H9 (cell line): Measurements from ENCODE around the gene CCDC178. TPM values are rescaled to one million over a fixed set of nuclear protein-coding genes. Genes with fewer than 3 reads are reported as not detected.

Experiments used
- DNase-seq: peaks from one replicate; pipeline ENCODE4 v3.0.0-alpha.2; 2017
- H2AFZ ChIP-seq: one replicate; pipeline ENCODE4 v1.6.1; 2013; ENCODE audit warnings: mild to moderate bottlenecking, low read length, control low read depth, moderate library complexity
- H2AK5ac ChIP-seq: 2 replicates; pipeline ENCODE4 v1.6.1; 2013; ENCODE audit warnings: low read length, control low read depth, mixed read lengths; ENCODE audit not compliant: insufficient read length
- H2BK120ac ChIP-seq: one replicate; pipeline ENCODE4 v1.6.1; 2013; ENCODE audit warnings: low read depth, mild to moderate bottlenecking, low read length, control low read depth, inconsistent platforms; ENCODE audit not compliant: poor library complexity, severe bottlenecking
- H2BK12ac ChIP-seq: 2 replicates; pipeline ENCODE4 v1.6.1; 2013; ENCODE audit warnings: low read length, control low read depth, mixed read lengths, low read depth; ENCODE audit not compliant: insufficient read length
- H2BK15ac ChIP-seq: 2 replicates; pipeline ENCODE4 v1.6.1; 2013; ENCODE audit warnings: low read depth, low read length, control low read depth
- H2BK20ac ChIP-seq: one replicate; pipeline ENCODE4 v1.6.1; 2013; ENCODE audit warnings: low read depth, mild to moderate bottlenecking, low read length, control low read depth, inconsistent platforms; ENCODE audit not compliant: poor library complexity, severe bottlenecking
- H2BK5ac ChIP-seq: 2 replicates; pipeline ENCODE4 v1.6.1; 2013; ENCODE audit warnings: low read length, control low read depth, mixed read lengths; ENCODE audit not compliant: insufficient read length
- H3K14ac ChIP-seq: 2 replicates; pipeline ENCODE4 v1.6.1; 2013; ENCODE audit warnings: low read length, control low read depth; ENCODE audit not compliant: insufficient read depth
- H3K18ac ChIP-seq: 2 replicates; pipeline ENCODE4 v1.6.1; 2013; ENCODE audit warnings: low read depth, mild to moderate bottlenecking, mixed read lengths, low read length, control low read depth; ENCODE audit not compliant: insufficient read length
- H3K23ac ChIP-seq: 2 replicates; pipeline ENCODE4 v1.6.1; 2013; ENCODE audit warnings: low read length, control low read depth, mixed read lengths, low read depth; ENCODE audit not compliant: insufficient read length
- H3K23me2 ChIP-seq: 2 replicates; pipeline ENCODE4 v1.6.1; 2013; ENCODE audit warnings: low read depth, mild to moderate bottlenecking, mixed read lengths, low read length, control low read depth; ENCODE audit not compliant: insufficient read length, poor library complexity, severe bottlenecking
- H3K27ac ChIP-seq: 2 replicates; pipeline ENCODE4 v1.5.1; 2013; ENCODE audit warnings: low read length, control low read depth, mixed read lengths, low read depth; ENCODE audit not compliant: insufficient read length
- H3K27me3 ChIP-seq: 2 replicates; pipeline ENCODE4 v1.6.1; 2013; ENCODE audit warnings: low read length, control low read depth, inconsistent platforms; ENCODE audit not compliant: insufficient read depth
- H3K4ac ChIP-seq: 2 replicates; pipeline ENCODE4 v1.6.1; 2013; ENCODE audit warnings: low read depth, mild to moderate bottlenecking, control low read depth, inconsistent platforms, low read length, moderate library complexity
- H3K4me1 ChIP-seq: 2 replicates; pipeline ENCODE4 v1.6.1; 2013; ENCODE audit warnings: low read length, control low read depth, inconsistent platforms; ENCODE audit not compliant: insufficient read depth
- H3K4me2 ChIP-seq: 2 replicates; pipeline ENCODE4 v1.6.1; 2013; ENCODE audit warnings: low read length, control low read depth, mixed read lengths; ENCODE audit not compliant: insufficient read length, insufficient read depth
- H3K56ac ChIP-seq: 2 replicates; pipeline ENCODE4 v1.6.1; 2013; ENCODE audit warnings: low read depth, mild to moderate bottlenecking, mixed read lengths, low read length, control low read depth; ENCODE audit not compliant: insufficient read length
- H3K79me1 ChIP-seq: 2 replicates; pipeline ENCODE4 v1.6.1; 2013; ENCODE audit warnings: low read depth, mild to moderate bottlenecking, moderate library complexity, low read length, control low read depth, inconsistent platforms; ENCODE audit not compliant: insufficient read depth, poor library complexity, severe bottlenecking
- H3K79me2 ChIP-seq: 2 replicates; pipeline ENCODE4 v1.6.1; 2013; ENCODE audit warnings: low read length, control low read depth, inconsistent platforms; ENCODE audit not compliant: insufficient read depth
- H3K9ac ChIP-seq: 2 replicates; pipeline ENCODE4 v1.6.1; 2013; ENCODE audit warnings: low read length, control low read depth, mixed read lengths; ENCODE audit not compliant: insufficient read length; ENCODE audit errors: extremely low read depth
- H3K9me3 ChIP-seq: one replicate; pipeline ENCODE4 v1.6.1; 2013; ENCODE audit warnings: low read depth, low read length, inconsistent platforms; ENCODE audit not compliant: control insufficient read depth
- H3T11ph ChIP-seq: one replicate; pipeline ENCODE4 v1.6.1; 2013; ENCODE audit warnings: mild to moderate bottlenecking, low read length, control low read depth, inconsistent platforms
- H4K20me1 ChIP-seq: one replicate; pipeline ENCODE4 v1.6.1; 2013; ENCODE audit not compliant: control insufficient read depth, insufficient read length, insufficient read depth
- H4K5ac ChIP-seq: 2 replicates; pipeline ENCODE4 v1.6.1; 2013; ENCODE audit warnings: low read depth, mild to moderate bottlenecking, mixed read lengths, low read length, control low read depth; ENCODE audit not compliant: insufficient read length
- H4K8ac ChIP-seq: replicated peaks from 2 replicates; pipeline ENCODE4 v1.6.1; 2013; ENCODE audit warnings: low read length, control low read depth, mixed read lengths, low read depth; ENCODE audit not compliant: insufficient read length
- H4K91ac ChIP-seq: 2 replicates; pipeline ENCODE4 v1.6.1; 2013; ENCODE audit warnings: low read depth, mild to moderate bottlenecking, moderate library complexity, mixed read lengths, low read length, control low read depth; ENCODE audit not compliant: insufficient read length
- H3K27ac Mint-ChIP-seq, 3 experiments: 2 replicates in 2 of 3; 3 replicates in 1 of 3; pipeline ENCODE4 v1.8.0; 2020 to 2021; ENCODE audit warnings: mixed read lengths in 3 of 3, mild to moderate bottlenecking in 1 of 3, moderate library complexity in 1 of 3
- H3K27me3 Mint-ChIP-seq: 2 replicates; pipeline ENCODE4 v1.8.0; 2021; ENCODE audit warnings: low read depth, mild to moderate bottlenecking, moderate library complexity, mixed read lengths
- H3K36me3 Mint-ChIP-seq, 3 experiments: 2 replicates in 2 of 3; 3 replicates in 1 of 3; pipeline ENCODE4 v1.8.0; 2020 to 2021; ENCODE audit warnings: low read depth in 3 of 3, mixed read lengths in 3 of 3; ENCODE audit not compliant: insufficient read depth in 1 of 3
- H3K4me1 Mint-ChIP-seq, 2 experiments: 2 replicates each; pipeline ENCODE4 v1.8.0; 2020; ENCODE audit warnings: mixed read lengths in 2 of 2
- H3K4me3 Mint-ChIP-seq, 2 experiments: 2 replicates in 1 of 2; 3 replicates in 1 of 2; pipeline ENCODE4 v1.8.0; 2020 to 2021; ENCODE audit warnings: mild to moderate bottlenecking in 2 of 2, mixed read lengths in 2 of 2, moderate library complexity in 1 of 2
- H3K9me3 Mint-ChIP-seq, 2 experiments: 2 replicates in 1 of 2; 3 replicates in 1 of 2; pipeline ENCODE4 v1.8.0; 2020; ENCODE audit warnings: mild to moderate bottlenecking in 2 of 2, mixed read lengths in 2 of 2, moderate library complexity in 1 of 2
- CTCF ChIP-seq: fragments of 200-600 bp; sonication (generic); conservative IDR thresholded peaks from 3 replicates; pipeline ENCODE4 v1.8.0; 2021; ENCODE audit warnings: antibody characterized with exemption, mild to moderate bottlenecking
- WGBS: extraction: QIAGEN DNeasy Blood & Tissue Kit; methylation state at CpG from one replicate; pipeline ENCODE4 v1.1.7; 2013; ENCODE audit warnings: missing lambda C conversion rate, low lambda C conversion rate, mixed read lengths; ENCODE audit not compliant: insufficient read length; ENCODE audit errors: extremely low coverage; 5-methylcytosine and 5-hydroxymethylcytosine counted together
- total RNA-seq: library from RNA; stranded (reverse); gene quantifications from 2 replicates; pipeline ENCODE4 v1.2.1, GENCODE V29; 2021

Gene CCDC178
- total RNA-seq, 1 experiment from 2014 or later, result not detected

- no peaks in the 10 kb centered on the region for H3K79me2 ChIP-seq
- H3T11ph ChIP-seq, result no peak overlapping the region
- no peaks in the 10 kb centered on the region for H4K20me1 ChIP-seq
- H3K23me2 ChIP-seq, result no peaks in the 10 kb centered on the region
- H3K27me3 ChIP-seq, result no peaks in the 10 kb centered on the region
- H3K4me1 ChIP-seq, result no peaks in the 10 kb centered on the region
- no peak overlapping the region for H2BK5ac ChIP-seq
- no peak overlapping the region for H3K14ac ChIP-seq
- TF ChIP-seq CTCF, result no peak
- no peak overlapping the region for H3K4ac ChIP-seq
- H2AK5ac ChIP-seq, result no peak overlapping the region
- no peak overlapping the region for H4K8ac ChIP-seq
- H3K4me2 ChIP-seq, result no peak overlapping the region
- no peak overlapping the region for H3K18ac ChIP-seq
- H3K9ac ChIP-seq, result no peak overlapping the region
- no CpG with 5 or more reads among the region's 3 CpGs for WGBS
- no peak overlapping the region for H3K56ac ChIP-seq
- H2BK20ac ChIP-seq, result no peak overlapping the region
- H2BK15ac ChIP-seq, result no peak overlapping the region
- H3K27ac Mint-ChIP-seq, result no peak overlapping the region
- no peak overlapping the region for H2BK120ac ChIP-seq
- H4K5ac ChIP-seq, result no peak overlapping the region
- H3K9me3 ChIP-seq, result no peaks in the 10 kb centered on the region
- no peaks in the 10 kb centered on the region for H3K36me3 Mint-ChIP-seq
- no peaks in the 10 kb centered on the region for H3K4me1 Mint-ChIP-seq
- H3K79me1 ChIP-seq, result no peaks in the 10 kb centered on the region
- no peaks in the 10 kb centered on the region for H3K27me3 Mint-ChIP-seq
- H3K4me3 Mint-ChIP-seq, result no peak overlapping the region
- H2BK12ac ChIP-seq, result no peak overlapping the region
- no peak overlapping the region for H2AFZ ChIP-seq
- H3K23ac ChIP-seq, result no peak overlapping the region
- no peaks in the 10 kb centered on the region for H3K9me3 Mint-ChIP-seq
- no peak overlapping the region for H4K91ac ChIP-seq
- DNase-seq, result no peak
- no peak overlapping the region for H3K27ac ChIP-seq
These were observed 68.1 kb downstream of the CCDC178 start for GRCh38 chr18:33372442-33372841.
